ENCODE results near the gene PDCD1LG2.

DNA sequence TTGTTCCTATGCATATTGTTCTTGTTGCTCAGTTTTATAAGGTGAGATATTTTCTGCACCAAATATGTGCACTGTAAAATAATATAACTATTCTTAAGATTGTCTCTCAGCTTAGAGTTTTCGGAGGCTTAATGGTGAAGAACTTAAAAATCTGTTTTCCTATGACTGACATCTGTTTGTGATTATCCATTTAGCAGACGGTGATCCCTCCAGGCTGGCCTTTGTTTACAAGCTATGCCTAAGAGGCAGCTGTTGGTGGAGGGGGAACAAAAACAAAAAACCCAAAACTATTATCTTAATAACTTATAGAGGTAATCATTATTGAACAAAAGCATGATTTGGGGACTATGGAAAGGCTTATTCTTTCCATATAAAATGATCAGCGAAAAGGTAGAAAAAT is 658 bp downstream of the PDCD1LG2 start:
- TF ChIP-seq, protein P1, sequence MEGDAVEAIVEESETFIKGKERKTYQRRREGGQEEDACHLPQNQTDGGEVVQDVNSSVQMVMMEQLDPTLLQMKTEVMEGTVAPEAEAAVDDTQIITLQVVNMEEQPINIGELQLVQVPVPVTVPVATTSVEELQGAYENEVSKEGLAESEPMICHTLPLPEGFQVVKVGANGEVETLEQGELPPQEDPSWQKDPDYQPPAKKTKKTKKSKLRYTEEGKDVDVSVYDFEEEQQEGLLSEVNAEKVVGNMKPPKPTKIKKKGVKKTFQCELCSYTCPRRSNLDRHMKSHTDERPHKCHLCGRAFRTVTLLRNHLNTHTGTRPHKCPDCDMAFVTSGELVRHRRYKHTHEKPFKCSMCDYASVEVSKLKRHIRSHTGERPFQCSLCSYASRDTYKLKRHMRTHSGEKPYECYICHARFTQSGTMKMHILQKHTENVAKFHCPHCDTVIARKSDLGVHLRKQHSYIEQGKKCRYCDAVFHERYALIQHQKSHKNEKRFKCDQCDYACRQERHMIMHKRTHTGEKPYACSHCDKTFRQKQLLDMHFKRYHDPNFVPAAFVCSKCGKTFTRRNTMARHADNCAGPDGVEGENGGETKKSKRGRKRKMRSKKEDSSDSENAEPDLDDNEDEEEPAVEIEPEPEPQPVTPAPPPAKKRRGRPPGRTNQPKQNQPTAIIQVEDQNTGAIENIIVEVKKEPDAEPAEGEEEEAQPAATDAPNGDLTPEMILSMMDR (conservative IDR thresholded peaks at IDR 0.05; ENCODE audit: low read depth, low read length) = no peak
- TF ChIP-seq EZH2 (IDR thresholded peaks at IDR 0.05; ENCODE audit: borderline replicate concordance, low read depth, low read length, poor library complexity, severe bottlenecking) = no peak
